HG02840 (cell line): ENCODE data around the gene GPR148.

Experiments used
- ATAC-seq: cut with Tn5 transposase; IDR thresholded peaks from one replicate; pipeline ENCODE4 v1.9.1; 2021; ENCODE audit warnings: mild to moderate bottlenecking, moderate library complexity, moderate number of reproducible peaks; ENCODE audit not compliant: unreplicated experiment, low FRiP score

The GPR148 gene

DNA sequence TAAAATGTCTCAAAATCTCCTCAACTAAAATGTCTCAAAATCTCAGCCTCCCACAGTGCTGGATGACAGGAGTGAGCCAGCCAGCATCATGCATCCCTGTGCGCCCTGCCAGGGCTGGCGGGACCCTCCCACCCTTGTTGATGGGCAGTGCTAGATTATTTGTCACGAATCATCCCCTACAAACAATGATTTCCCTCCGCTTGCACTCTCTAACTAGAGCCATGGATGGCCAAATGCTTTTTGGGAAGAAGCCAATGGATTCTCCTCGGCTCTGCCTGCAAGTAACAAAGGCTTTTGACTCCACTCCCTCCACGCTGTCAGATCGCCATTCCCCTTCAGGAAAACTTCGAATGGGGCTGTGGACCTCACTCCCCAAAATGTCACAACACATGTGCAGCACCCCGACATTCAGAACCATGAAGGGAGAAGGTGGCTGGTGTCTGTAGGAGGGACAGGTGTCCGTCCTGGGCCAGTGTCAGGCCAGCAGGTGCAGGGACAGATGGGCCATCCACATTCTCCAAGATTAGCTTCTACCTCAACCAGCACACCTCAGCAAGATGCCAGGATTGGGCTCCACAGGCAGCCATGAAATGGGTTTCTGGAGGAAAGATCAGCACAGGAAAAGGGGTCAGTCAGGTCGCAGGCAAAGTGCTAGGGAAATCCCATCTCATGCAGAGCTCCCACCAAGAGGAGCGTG lies 38.0 kb downstream of the GPR148 start:
- no peak for ATAC-seq

GRCh38 chr2:130767408-130767775 lies 38.5 kb downstream of the GPR148 start:
- no peak for ATAC-seq

DNA sequence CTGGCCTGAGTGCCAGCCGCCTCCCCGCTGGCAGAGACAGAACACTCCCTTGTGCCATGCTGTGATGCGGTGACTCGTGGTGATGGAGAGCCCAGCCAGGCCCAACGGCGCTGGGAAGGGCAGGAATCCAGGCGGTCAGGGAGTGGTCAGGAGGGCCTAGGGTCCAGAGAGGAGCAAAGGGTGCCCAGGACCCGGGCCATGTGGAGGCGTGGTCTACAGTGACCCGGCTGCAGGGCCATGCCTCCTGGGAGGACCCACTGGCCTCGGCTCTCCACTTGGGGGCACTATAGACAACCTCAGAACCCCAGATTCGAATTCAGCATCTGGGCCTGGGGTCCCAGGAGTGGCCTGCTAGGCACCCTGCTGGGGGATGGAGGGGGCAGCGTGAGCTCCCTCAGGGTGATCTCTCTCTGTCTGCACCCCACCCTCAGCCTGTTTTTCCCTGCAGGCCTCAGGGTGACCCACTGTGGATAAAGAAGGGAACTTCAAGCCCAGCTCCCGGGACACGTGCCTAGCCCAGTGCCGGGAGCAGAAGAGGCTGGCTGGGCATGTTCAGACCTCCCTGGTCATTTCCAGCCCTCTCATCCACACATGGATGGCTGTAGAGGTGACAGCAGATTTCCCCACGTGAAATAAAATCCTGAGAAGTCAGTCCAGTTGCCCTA lies 39.5 kb downstream of the GPR148 start:
- ATAC-seq: no peak

DNA sequence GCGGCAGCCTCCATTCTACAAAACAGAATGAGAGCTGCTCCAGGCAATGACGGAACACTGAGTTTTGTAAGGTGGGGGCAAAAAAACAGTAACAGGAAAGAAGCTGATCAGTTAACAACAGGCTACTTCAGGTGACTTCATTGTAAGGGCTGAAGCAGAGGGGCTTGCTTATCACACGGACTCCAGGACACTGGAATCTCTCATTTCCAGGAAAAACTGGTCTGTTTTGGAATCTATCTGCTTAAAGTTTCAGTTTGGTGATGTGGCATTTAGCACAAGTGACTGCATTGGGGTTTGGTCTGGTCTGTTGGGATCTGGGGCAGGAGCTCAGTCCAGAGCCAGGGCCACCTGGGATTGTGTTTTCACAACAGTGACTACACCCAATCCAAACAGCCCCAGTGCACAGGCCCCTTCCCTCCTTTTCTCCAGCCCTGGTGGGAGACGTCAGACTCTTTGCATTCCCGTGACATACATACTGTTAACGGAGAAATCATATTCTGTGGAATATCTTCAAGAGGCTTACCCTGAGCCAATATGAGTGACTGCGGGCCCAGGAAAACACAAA lies 40.6 kb downstream of the GPR148 start:
- no peak for ATAC-seq

DNA sequence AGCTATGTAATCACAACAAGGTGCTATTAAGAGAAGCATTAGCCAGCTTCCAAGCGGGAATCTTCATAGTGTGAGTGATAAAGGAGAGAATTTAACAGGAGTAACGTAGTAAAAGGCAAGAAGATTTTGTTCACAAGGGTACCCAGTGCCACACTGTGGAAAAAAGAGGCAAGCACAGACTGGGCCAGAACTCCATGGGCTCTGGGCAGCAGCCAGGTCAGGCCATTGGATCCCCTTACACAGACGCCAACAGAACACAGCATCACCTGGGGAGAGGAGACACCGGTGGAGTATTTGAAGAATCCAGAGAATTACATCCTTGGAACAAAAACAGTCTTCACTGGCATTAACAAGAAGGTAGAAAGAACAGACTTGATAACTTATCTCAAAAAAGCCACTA lies 47.7 kb downstream of the GPR148 start:
- no peak for ATAC-seq

DNA sequence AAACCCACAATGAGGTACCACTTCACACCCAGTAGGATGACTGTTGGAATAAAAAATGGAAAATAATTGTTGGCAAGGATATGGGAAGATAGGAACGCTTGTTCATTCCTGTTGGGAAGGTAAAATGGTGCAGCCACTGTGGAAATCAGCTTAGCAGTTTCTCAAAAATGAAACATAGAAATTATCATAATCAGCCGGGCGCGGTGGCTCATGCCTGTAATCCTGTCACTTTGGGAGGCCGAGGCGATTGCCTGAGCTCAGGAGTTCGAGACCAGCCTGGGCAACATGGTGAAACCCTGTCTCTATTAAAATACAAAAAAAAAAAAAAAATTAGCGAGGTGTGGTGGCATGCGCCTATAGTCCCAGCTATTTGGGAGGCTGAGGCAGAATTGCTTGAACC lies 49.9 kb downstream of the GPR148 start:
- ATAC-seq: no peak
